Brain pericyte (primary cell): ENCODE measurements around the gene CLEC12A.

Experiments
- DNase-seq: peaks from one replicate; pipeline ENCODE4 v3.0.0-alpha.2; 2012; ENCODE audit warnings: low read depth, low spot score

Gene CLEC12A

GRCh38 chr12:10033783-10034545 lies 62.8 kb downstream of the CLEC12A start:
- no peak for DNase-seq
